ENCODE measurements around the gene SLC12A8. TPM values are rescaled to one million over a fixed set of nuclear protein-coding genes. Genes with fewer than 3 reads are reported as not detected.

SLC12A8 gene
- total RNA-seq, 2 donors from 2014 or later, result 0.67 to 0.69 TPM

Small RNA genes lying within 50 kb of the gene (microRNA-seq; reads per million reads assigned to microRNA genes)
- gene MIR5092 (ENCODE audit: borderline microRNAs expressed in 2 of 2), result 0 reads per million in 2 donors

Other genes starting within 250 kb of the SLC12A8 start
- gene HEG1, start 156.8 kb downstream of the SLC12A8 start, total RNA-seq, result 100 to 1,000 TPM; 101 to 123 TPM
- gene ZNF148, start 162.6 kb upstream of the SLC12A8 start, total RNA-seq, result 10 to 100 TPM; 39.7 to 45.5 TPM

Data from posterior vena cava (tissue), 2 donors.